Lung (tissue), 12 donors: ENCODE data around the gene TMEM178B. TPM values are rescaled to one million over a fixed set of nuclear protein-coding genes. Genes with fewer than 3 reads are reported as not detected.
A peak's percentile ranks its signal among the peaks of the same experiment; 100 is the strongest.

Source experiments
- ATAC-seq: fragments of 200-7000 bp; cut with Tn5 transposase; one replicate; pipeline ENCODE4 v1.9.1; 2020; ENCODE audit warnings: moderate number of reproducible peaks; ENCODE audit not compliant: insufficient read depth, low FRiP score
- DNase-seq, 3 donors: peaks; one replicate each; pipeline ENCODE4 v3.0.0-alpha.2; 2013 to 2017
- H3K27ac ChIP-seq, 2 donors: one replicate each; pipeline ENCODE4 v1.5.1; 2013; ENCODE audit warnings: mild to moderate bottlenecking in 2 of 2, moderate library complexity in 2 of 2, control low read depth in 1 of 2, inconsistent platforms in 1 of 2, low read depth in 1 of 2, low read length in 1 of 2
- H3K27me3 ChIP-seq, 3 donors: one replicate each; pipeline ENCODE4 v1.5.1; 2013; ENCODE audit warnings: low read length in 2 of 3; ENCODE audit not compliant: control insufficient read depth in 3 of 3, insufficient read depth in 3 of 3
- H3K36me3 ChIP-seq, 4 donors: one replicate each; pipeline ENCODE4 v1.5.1; 2013; ENCODE audit warnings: low read length in 4 of 4, mild to moderate bottlenecking in 1 of 4, moderate library complexity in 1 of 4; ENCODE audit not compliant: control insufficient read depth in 4 of 4, insufficient read depth in 4 of 4
- H3K4me1 ChIP-seq, 5 donors: one replicate each; pipeline ENCODE4 v1.5.1; 2013; ENCODE audit warnings: low read length in 5 of 5, mild to moderate bottlenecking in 2 of 5, moderate library complexity in 1 of 5; ENCODE audit not compliant: control insufficient read depth in 5 of 5, insufficient read depth in 5 of 5
- H3K4me3 ChIP-seq: one replicate; pipeline ENCODE4 v1.5.1; 2013; ENCODE audit warnings: mild to moderate bottlenecking, control low read depth, moderate library complexity
- H3K9ac ChIP-seq, 2 donors: one replicate each; pipeline ENCODE4 v1.5.1; 2013; ENCODE audit warnings: low read length in 2 of 2, control low read depth in 1 of 2; ENCODE audit not compliant: insufficient read depth in 1 of 2
- H3K9me3 ChIP-seq, 4 donors: one replicate each; pipeline ENCODE4 v1.5.1; 2013; ENCODE audit warnings: low read length in 3 of 4, mild to moderate bottlenecking in 1 of 4, moderate library complexity in 1 of 4; ENCODE audit not compliant: control insufficient read depth in 4 of 4, insufficient read depth in 3 of 4
- WGBS, 2 donors: extraction: QIAGEN DNeasy Blood & Tissue Kit; methylation state at CpG; one replicate each; pipeline ENCODE4 v1.1.7; 2013; 5-methylcytosine and 5-hydroxymethylcytosine counted together
- polyA plus RNA-seq, 2 donors: library from polyadenylated mRNA; stranded (reverse); fragments of 200-250 nt; gene quantifications; one replicate each; pipeline ENCODE4 v1.2.1, GENCODE V29; 2013
- total RNA-seq, 2 donors: library from RNA; depleted of rRNA in 1 of 2; stranded (reverse); fragments of >200 nt in 1 of 2; gene quantifications; one replicate each; pipeline ENCODE4 v1.2.1, GENCODE V29; 2014 to 2021
- TF ChIP-seq, protein P1 (sequence below): IDR thresholded peaks from 2 replicates; pipeline ENCODE4 v1.5.1; 2012; ENCODE audit warnings: mild to moderate bottlenecking; ENCODE audit errors: control extremely low read depth, extremely low read depth
- donor health status: control.
- donor health status: control.
- donor health status: Bipolar disorder and iron deficiency.
- donor health status: healthy.
- donor health status: DM: yes; HTN: yes; CAD: no.

Gene TMEM178B
- total and polyA plus RNA-seq, 4 donors, result 0.04 to 2.4 (median 0.48) TPM

DNA sequence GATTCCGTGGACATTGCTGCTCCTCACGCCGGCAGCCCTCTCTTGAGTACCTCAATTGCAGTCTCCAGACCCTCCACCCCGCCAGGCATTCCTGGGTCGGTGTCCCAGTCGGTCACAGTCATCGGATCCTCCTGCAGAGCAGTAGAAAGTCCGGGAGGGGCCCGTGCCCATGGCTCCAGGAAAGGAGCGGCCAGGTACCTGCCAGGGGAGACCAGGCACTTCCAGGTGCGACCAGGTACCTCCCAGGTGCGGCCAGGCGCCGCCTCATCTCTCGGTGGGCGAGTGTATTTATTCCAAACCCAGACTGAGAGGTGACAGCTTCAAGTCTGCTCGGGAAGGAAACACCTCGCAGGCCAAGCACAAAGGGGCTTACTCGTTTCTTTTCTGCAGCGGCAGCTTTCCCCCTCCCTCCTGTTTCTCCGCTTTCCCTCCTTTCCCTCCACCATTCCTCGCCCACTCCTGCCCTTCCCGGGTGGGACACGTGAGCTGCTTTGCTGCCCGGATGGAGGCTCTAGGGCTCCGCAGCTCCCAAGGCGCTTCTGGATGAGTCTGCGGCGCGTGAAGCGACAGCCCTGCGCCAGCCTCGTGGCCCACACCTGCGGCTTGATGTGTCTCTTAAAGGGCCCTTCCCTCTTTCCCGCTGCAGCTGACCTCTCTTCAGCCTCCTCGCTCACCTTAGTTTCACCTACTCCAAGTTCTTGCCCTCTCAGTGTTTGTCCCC, 438.0 kb downstream of the TMEM178B start:
- H3K27ac ChIP-seq, result no peak overlapping the region

GRCh38 chr7:141512597-141512996, 438.7 kb downstream of the TMEM178B start:
- peaks cover 5 to 27% (median 11%) of the 10 kb centered on the region in 3 donors for H3K27me3 ChIP-seq
- no peak for DNase-seq

More for the DNA sequence above, 438.0 kb downstream of the TMEM178B start:
- 3 to 8% methylated on average over 32 to 36 of the region's 36 CpGs for WGBS, 2 donors
- Histone ChIP-seq H3K4me1 (peaks cover 0 to 7% (median 0%) of the 10 kb centered on the region in 5 donors), H3K27me3 (peaks cover 5 to 27% (median 11%) of the 10 kb centered on the region in 3 donors), H3K9ac (no peak overlapping the region), H3K4me3 (no peak overlapping the region), H3K36me3 (no peaks in the 10 kb centered on the region), H3K9me3 (peaks cover 0 to 4% (median 0%) of the 10 kb centered on the region in 4 donors)
- peak; percentile 50 for ATAC-seq
- TF ChIP-seq, protein P1, sequence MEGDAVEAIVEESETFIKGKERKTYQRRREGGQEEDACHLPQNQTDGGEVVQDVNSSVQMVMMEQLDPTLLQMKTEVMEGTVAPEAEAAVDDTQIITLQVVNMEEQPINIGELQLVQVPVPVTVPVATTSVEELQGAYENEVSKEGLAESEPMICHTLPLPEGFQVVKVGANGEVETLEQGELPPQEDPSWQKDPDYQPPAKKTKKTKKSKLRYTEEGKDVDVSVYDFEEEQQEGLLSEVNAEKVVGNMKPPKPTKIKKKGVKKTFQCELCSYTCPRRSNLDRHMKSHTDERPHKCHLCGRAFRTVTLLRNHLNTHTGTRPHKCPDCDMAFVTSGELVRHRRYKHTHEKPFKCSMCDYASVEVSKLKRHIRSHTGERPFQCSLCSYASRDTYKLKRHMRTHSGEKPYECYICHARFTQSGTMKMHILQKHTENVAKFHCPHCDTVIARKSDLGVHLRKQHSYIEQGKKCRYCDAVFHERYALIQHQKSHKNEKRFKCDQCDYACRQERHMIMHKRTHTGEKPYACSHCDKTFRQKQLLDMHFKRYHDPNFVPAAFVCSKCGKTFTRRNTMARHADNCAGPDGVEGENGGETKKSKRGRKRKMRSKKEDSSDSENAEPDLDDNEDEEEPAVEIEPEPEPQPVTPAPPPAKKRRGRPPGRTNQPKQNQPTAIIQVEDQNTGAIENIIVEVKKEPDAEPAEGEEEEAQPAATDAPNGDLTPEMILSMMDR, result no peak
- peak in 2 of 3 donors; percentile 21 to 24 for DNase-seq

GRCh38 chr7:141513720-141514119, 439.9 kb downstream of the TMEM178B start:
- Histone ChIP-seq H3K4me1 (peaks cover 0 to 7% (median 0%) of the 10 kb centered on the region in 5 donors), H3K4me3 (no peak overlapping the region), H3K27me3 (peaks cover 5 to 27% (median 11%) of the 10 kb centered on the region in 3 donors), H3K9ac (no peak overlapping the region), H3K27ac (no peak overlapping the region), H3K9me3 (peaks cover 0 to 3% (median 0%) of the 10 kb centered on the region in 4 donors), H3K36me3 (no peaks in the 10 kb centered on the region)
- ATAC-seq (no peak), DNase-seq (no peak)
- TF ChIP-seq, protein P1, result no peak
- WGBS, 2 donors, result 89 to 100% methylated on average over 1 of the region's 1 CpG

More at GRCh38 chr7:141512597-141512996, 438.7 kb downstream of the TMEM178B start:
- Histone ChIP-seq H3K9me3 (peaks cover 0 to 4% (median 0%) of the 10 kb centered on the region in 4 donors), H3K27ac (no peak overlapping the region), H3K4me3 (no peak overlapping the region), H3K9ac (no peak overlapping the region), H3K36me3 (no peaks in the 10 kb centered on the region), H3K4me1 (peaks cover 0 to 7% (median 0%) of the 10 kb centered on the region in 5 donors)
- ATAC-seq, result no peak
- TF ChIP-seq, protein P1, result no peak
- WGBS, 2 donors, result 88 to 94% methylated on average over 2 of the region's 2 CpGs
